Gastrocnemius medialis (tissue), 4 donors: ENCODE measurements around the gene ASTN2.

Experiments used
- POLR2A ChIP-seq, 2 donors: fragments of 450-650 bp; IDR thresholded peaks; one replicate each; pipeline ENCODE4 v1.6.1; 2017; ENCODE audit warnings: antibody characterized with exemption in 2 of 2, mild to moderate bottlenecking in 2 of 2, moderate library complexity in 2 of 2
- TF ChIP-seq, protein P1 (sequence below), 5 experiments: fragments of 450-650 bp in 3 of 5; fragments of 200-600 bp in 2 of 5; sonication (generic) in 2 of 5; IDR thresholded peaks in 4 of 5; conservative IDR thresholded peaks in 1 of 5; 1 replicate in 4 of 5; 2 replicates in 1 of 5; pipeline ENCODE4 v1.5.1; 2016 to 2019; ENCODE audit warnings: antibody characterized with exemption in 5 of 5, mild to moderate bottlenecking in 3 of 5, moderate library complexity in 3 of 5

DNA sequence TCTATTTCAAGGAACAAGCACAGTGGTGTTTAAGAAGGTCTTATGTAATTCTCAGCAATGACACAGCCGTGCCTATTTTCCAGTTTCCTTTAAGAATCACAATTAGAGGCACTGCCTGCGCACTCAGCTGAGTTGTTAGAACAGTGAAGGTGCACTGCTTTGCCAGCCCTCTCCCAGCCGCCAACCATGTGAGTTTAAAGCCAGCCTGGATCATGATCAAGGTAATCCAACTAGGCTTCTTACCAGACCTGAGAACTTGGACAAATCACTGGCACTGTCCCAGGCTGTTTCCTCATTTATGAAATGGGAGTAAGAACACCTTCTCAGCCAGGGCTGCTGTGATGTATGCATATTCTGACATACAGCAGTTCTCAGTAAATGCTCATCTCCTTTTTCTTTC lies 99.6 kb downstream of the ASTN2 start:
- no peak for TF ChIP-seq POLR2A (IDR thresholded peaks at IDR 0.05)
- TF ChIP-seq, protein P1, sequence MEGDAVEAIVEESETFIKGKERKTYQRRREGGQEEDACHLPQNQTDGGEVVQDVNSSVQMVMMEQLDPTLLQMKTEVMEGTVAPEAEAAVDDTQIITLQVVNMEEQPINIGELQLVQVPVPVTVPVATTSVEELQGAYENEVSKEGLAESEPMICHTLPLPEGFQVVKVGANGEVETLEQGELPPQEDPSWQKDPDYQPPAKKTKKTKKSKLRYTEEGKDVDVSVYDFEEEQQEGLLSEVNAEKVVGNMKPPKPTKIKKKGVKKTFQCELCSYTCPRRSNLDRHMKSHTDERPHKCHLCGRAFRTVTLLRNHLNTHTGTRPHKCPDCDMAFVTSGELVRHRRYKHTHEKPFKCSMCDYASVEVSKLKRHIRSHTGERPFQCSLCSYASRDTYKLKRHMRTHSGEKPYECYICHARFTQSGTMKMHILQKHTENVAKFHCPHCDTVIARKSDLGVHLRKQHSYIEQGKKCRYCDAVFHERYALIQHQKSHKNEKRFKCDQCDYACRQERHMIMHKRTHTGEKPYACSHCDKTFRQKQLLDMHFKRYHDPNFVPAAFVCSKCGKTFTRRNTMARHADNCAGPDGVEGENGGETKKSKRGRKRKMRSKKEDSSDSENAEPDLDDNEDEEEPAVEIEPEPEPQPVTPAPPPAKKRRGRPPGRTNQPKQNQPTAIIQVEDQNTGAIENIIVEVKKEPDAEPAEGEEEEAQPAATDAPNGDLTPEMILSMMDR (IDR thresholded peaks at IDR 0.05 in 4 of 5, conservative IDR thresholded peaks at IDR 0.05 in 1 of 5), result no peak
